CD1c-positive myeloid dendritic cell (primary cell): ENCODE results near the gene COL8A2.

ENCODE experiments used
- DNase-seq: peaks from one replicate; pipeline ENCODE4 v3.0.0-alpha.2; 2016; ENCODE audit errors: extremely low spot score

COL8A2 gene

GRCh38 chr1:36091141-36091540, 33.9 kb downstream of the COL8A2 start:
- no peak for DNase-seq

GRCh38 chr1:36089393-36090121, 35.5 kb downstream of the COL8A2 start:
- DNase-seq = peak; percentile 82

GRCh38 chr1:36088577-36089392, 36.2 kb downstream of the COL8A2 start, which contains the start of gene ADPRS:
Gene ADPRS, plus strand, starts transcription at chr1:36088892. Its CDS starts 13 bp downstream, at chr1:36088905.
- peak; percentile 95 for DNase-seq

GRCh38 chr1:36088265-36088576, 36.8 kb downstream of the COL8A2 start:
- no peak for DNase-seq

- DNase-seq = no peak
Measured at GRCh38 chr1:36087233-36088123, 37.5 kb downstream of the COL8A2 start.

- DNase-seq = no peak
Measured at GRCh38 chr1:36086529-36087232, 38.3 kb downstream of the COL8A2 start.

GRCh38 chr1:36085686-36086526, 39.1 kb downstream of the COL8A2 start:
- no peak for DNase-seq

- DNase-seq = no peak
Measured at GRCh38 chr1:36085126-36085525, 39.9 kb downstream of the COL8A2 start.

- no peak for DNase-seq
Measured at GRCh38 chr1:36084497-36085115, 40.4 kb downstream of the COL8A2 start.

- DNase-seq = peak; percentile 28
Measured at GRCh38 chr1:36083635-36084496, 41.2 kb downstream of the COL8A2 start, which contains the start of gene TEKT2. Gene TEKT2, plus strand, starts transcription at chr1:36084094. Its CDS starts 828 bp downstream, at chr1:36084922.

GRCh38 chr1:36083219-36083618, 41.8 kb downstream of the COL8A2 start:
- no peak for DNase-seq

- no peak for DNase-seq
Measured at GRCh38 chr1:36081926-36082485, 43.0 kb downstream of the COL8A2 start.

GRCh38 chr1:36080801-36081200, 44.2 kb downstream of the COL8A2 start:
- no peak for DNase-seq

- DNase-seq = no peak
Measured at GRCh38 chr1:36080236-36080635, 44.8 kb downstream of the COL8A2 start.

GRCh38 chr1:36076979-36077573, 47.9 kb downstream of the COL8A2 start:
- DNase-seq = no peak

- DNase-seq = no peak
Measured at GRCh38 chr1:36070349-36070748, 54.7 kb downstream of the COL8A2 start.

GRCh38 chr1:36068866-36069265, 56.2 kb downstream of the COL8A2 start:
- no peak for DNase-seq

- no peak for DNase-seq
Measured at GRCh38 chr1:36067871-36068270, 57.2 kb downstream of the COL8A2 start.
